Esophagus squamous epithelium (tissue), 5 donors: Measurements from ENCODE around the gene MSRB1. TPM values are rescaled to one million over a fixed set of nuclear protein-coding genes. Genes with fewer than 3 reads are reported as not detected.

Source experiments
- DNase-seq: peaks from one replicate; lab custom pipeline; 2025; lab: John Stamatoyannopoulos, UW
- H3K27ac ChIP-seq, 4 donors: fragments of 200-600 bp; sonication (generic); one replicate each; pipeline ENCODE4 v1.5.1; 2016 to 2019; ENCODE audit warnings: mild to moderate bottlenecking in 1 of 4
- H3K27me3 ChIP-seq, 4 donors: fragments of 200-600 bp; sonication (generic); 1 replicate in 3 of 4; 2 replicates in 1 of 4; pipeline versions ENCODE4 v1.5.1 to v1.6.0; 2017 to 2021; ENCODE audit warnings: antibody characterized with exemption in 1 of 4
- H3K36me3 ChIP-seq, 3 donors: fragments of 200-600 bp; sonication (generic); one replicate each; pipeline ENCODE4 v1.5.1; 2016 to 2019
- H3K4me1 ChIP-seq, 3 donors: fragments of 200-600 bp; sonication (generic); one replicate each; pipeline ENCODE4 v1.5.1; 2017 to 2019
- H3K4me3 ChIP-seq, 4 donors: fragments of 200-600 bp; sonication (generic); 1 replicate in 3 of 4; 2 replicates in 1 of 4; pipeline ENCODE4 v1.5.1; 2016 to 2019; ENCODE audit warnings: mild to moderate bottlenecking in 2 of 4, moderate library complexity in 1 of 4
- H3K9me3 ChIP-seq, 3 donors: fragments of 200-600 bp; sonication (generic); one replicate each; pipeline ENCODE4 v1.5.1; 2016 to 2019
- POLR2A ChIP-seq, 4 donors: fragments of 450-650 bp; IDR thresholded peaks; one replicate each; pipeline ENCODE4 v1.6.1; 2017; ENCODE audit warnings: antibody characterized with exemption in 4 of 4, mild to moderate bottlenecking in 4 of 4, moderate library complexity in 3 of 4
- WGBS, 2 donors: methylation state at CpG; one replicate each; pipeline ENCODE4 v1.1.5; 2018; 5-methylcytosine and 5-hydroxymethylcytosine counted together
- intact Hi-C: fragments of 100-400 bp; cut with DNase I; formaldehyde crosslinking; loops from one replicate; pipeline ENCODE4 v1.15.0; 2022
- total RNA-seq, 4 donors: library from RNA; depleted of rRNA; stranded (reverse); fragments of >200 nt; gene quantifications; one replicate each; pipeline ENCODE4 v1.1.0, GENCODE V29; 2016
- TF ChIP-seq, protein P1 (sequence below), 6 experiments: fragments of 450-650 bp in 4 of 6; fragments of 200-600 bp in 2 of 6; sonication (generic) in 2 of 6; IDR thresholded peaks; one replicate each; pipeline ENCODE4 v1.5.1; 2016 to 2019; ENCODE audit warnings: antibody characterized with exemption in 6 of 6, mild to moderate bottlenecking in 4 of 6, moderate library complexity in 4 of 6
- donor health status: DM: yes; HTN: yes; CAD: no.

Gene MSRB1
- total RNA-seq, 4 donors from 2014 or later = 20.1 to 36.4 (median 21.0) TPM

DNA sequence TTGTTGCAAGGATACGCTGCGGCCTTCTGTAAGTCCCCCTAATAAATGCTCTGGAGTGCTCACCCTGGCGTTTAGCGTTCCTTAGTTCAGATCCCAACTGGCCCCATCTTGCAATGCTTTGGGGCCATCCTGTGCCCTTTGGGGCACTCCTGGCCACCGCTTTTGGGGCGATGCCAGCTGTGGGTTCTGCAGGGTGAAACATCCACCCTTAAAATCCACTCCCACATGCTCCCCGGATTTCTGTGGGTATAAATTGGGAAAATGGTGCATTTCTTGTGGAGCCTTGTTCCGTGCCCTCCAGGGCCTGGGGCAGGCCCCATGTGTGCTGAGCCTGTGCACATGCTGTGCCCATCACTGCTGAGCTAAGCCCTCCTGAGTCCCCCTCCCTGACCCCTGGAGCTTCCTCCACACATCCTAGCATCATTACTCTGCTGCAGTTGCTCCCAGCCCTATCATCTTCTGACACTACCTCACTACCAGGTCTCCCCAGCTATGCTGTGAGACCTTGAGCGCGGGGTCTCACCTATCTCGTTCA, 6.0 kb downstream of the MSRB1 start:
- DNase-seq = no peak
- intact Hi-C loops = no loop called here
- TF ChIP-seq POLR2A (IDR thresholded peaks at IDR 0.05) = no peak
- TF ChIP-seq, protein P1, sequence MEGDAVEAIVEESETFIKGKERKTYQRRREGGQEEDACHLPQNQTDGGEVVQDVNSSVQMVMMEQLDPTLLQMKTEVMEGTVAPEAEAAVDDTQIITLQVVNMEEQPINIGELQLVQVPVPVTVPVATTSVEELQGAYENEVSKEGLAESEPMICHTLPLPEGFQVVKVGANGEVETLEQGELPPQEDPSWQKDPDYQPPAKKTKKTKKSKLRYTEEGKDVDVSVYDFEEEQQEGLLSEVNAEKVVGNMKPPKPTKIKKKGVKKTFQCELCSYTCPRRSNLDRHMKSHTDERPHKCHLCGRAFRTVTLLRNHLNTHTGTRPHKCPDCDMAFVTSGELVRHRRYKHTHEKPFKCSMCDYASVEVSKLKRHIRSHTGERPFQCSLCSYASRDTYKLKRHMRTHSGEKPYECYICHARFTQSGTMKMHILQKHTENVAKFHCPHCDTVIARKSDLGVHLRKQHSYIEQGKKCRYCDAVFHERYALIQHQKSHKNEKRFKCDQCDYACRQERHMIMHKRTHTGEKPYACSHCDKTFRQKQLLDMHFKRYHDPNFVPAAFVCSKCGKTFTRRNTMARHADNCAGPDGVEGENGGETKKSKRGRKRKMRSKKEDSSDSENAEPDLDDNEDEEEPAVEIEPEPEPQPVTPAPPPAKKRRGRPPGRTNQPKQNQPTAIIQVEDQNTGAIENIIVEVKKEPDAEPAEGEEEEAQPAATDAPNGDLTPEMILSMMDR (IDR thresholded peaks at IDR 0.05) = no peak
- 88 to 90% methylated on average over 9 to 11 of the region's 11 CpGs for WGBS, 2 donors
- peaks cover 29 to 49% (median 29%) of the 10 kb centered on the region in 3 donors for H3K36me3 ChIP-seq
- H3K4me3 ChIP-seq = no peak overlapping the region
- H3K4me1 ChIP-seq = peaks cover 13 to 36% (median 17%) of the 10 kb centered on the region in 3 donors
- H3K27ac ChIP-seq = no peak overlapping the region
- peaks cover 0 to 7% (median 0%) of the 10 kb centered on the region in 4 donors for H3K27me3 ChIP-seq
- H3K9me3 ChIP-seq = no peaks in the 10 kb centered on the region

DNA sequence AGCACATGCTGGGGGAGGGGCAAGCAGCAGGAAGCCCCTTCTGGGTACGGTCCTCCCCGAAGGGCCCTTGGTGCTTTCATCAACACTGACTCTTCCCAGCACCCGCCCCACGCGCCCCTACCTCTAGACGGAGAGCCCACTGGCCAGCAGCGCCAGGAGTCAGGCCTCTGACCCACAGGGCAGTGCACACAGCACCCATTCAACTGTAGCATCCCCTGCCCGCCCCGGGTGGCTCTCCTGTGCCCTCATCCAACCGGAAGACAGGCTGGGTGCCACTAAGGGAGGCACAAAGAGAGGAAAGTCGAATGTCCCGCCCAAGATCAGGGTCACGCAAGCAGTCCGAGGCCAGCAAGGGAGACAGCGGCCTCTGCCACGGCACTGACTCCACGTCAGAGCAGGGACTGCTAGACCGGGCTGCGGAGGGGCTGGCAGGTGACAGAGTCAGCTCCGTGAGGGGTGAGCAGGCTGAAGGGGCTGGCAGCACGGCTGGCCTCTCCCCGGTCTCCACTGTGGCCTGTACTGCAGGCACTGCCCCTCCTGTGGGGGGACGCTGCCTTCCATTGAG, 9.8 kb downstream of the MSRB1 start:
- H3K27ac ChIP-seq = no peak overlapping the region
- no peak overlapping the region for H3K4me3 ChIP-seq
- TF ChIP-seq, protein P1 (IDR thresholded peaks at IDR 0.05) = no peak
- no peak for TF ChIP-seq POLR2A (IDR thresholded peaks at IDR 0.05)
- peaks cover 4 to 16% (median 8%) of the 10 kb centered on the region in 3 donors for H3K36me3 ChIP-seq
- intact Hi-C loops = no loop called here
- no peaks in the 10 kb centered on the region for H3K9me3 ChIP-seq
- 63% methylated on average over 19 of the region's 23 CpGs; no CpG with 5 or more reads in 1 of the 2 donors for WGBS, 2 donors
- H3K27me3 ChIP-seq = peaks cover 0 to 8% (median 0%) of the 10 kb centered on the region in 4 donors
- DNase-seq = no peak
- peaks cover 15 to 44% (median 16%) of the 10 kb centered on the region in 3 donors for H3K4me1 ChIP-seq

GRCh38 chr16:1932050-1933028, 10.7 kb downstream of the MSRB1 start:
- peaks cover 0 to 7% (median 0%) of the 10 kb centered on the region in 3 donors for H3K36me3 ChIP-seq
- H3K9me3 ChIP-seq = no peaks in the 10 kb centered on the region
- no peak overlapping the region for H3K4me3 ChIP-seq
- TF ChIP-seq, protein P1 (IDR thresholded peaks at IDR 0.05) = peak in 4 of 6 experiments; percentile 9 to 52 (median 22)
- no peak for TF ChIP-seq POLR2A (IDR thresholded peaks at IDR 0.05)
- intact Hi-C loops = no loop called here
- peaks cover 0 to 8% (median 0%) of the 10 kb centered on the region in 4 donors for H3K27me3 ChIP-seq
- 60 to 89% methylated on average over 1 to 5 of the region's 19 CpGs for WGBS, 2 donors
- H3K27ac ChIP-seq = no peak overlapping the region
- H3K4me1 ChIP-seq = peaks cover 15 to 44% (median 16%) of the 10 kb centered on the region in 3 donors
- DNase-seq = no peak

GRCh38 chr16:1930338-1930720, 12.7 kb downstream of the MSRB1 start:
- Histone ChIP-seq H3K36me3 (no peaks in the 10 kb centered on the region), H3K4me3 (peak overlapping the region in 2 of 4 donors; percentile 64 to 79), H3K4me1 (peaks cover 11 to 38% (median 13%) of the 10 kb centered on the region in 3 donors), H3K27me3 (peaks cover 0 to 14% (median 0%) of the 10 kb centered on the region in 4 donors), H3K27ac (peak overlapping the region in 1 of 4 donors; percentile 23), H3K9me3 (no peaks in the 10 kb centered on the region)
- 66 to 67% methylated on average over 5 of the region's 10 CpGs for WGBS, 2 donors
- DNase-seq = no peak
- TF ChIP-seq POLR2A (IDR thresholded peaks at IDR 0.05) = no peak
- TF ChIP-seq, protein P1 (IDR thresholded peaks at IDR 0.05) = no peak
- intact Hi-C loops = no loop called here
